Parathyroid adenoma (tissue), 2 donors: ENCODE data around the gene PRXL2B.

Source experiments
- H2AFZ ChIP-seq: fragments of 300-600 bp; sonication (generic); one replicate; pipeline ENCODE4 v1.7.0; 2017; ENCODE audit warnings: antibody characterized with exemption, mild to moderate bottlenecking
- H3K27ac ChIP-seq: fragments of 300-600 bp; sonication (generic); one replicate; pipeline ENCODE4 v1.7.0; 2017
- H3K27me3 ChIP-seq: fragments of 300-600 bp; sonication (generic); one replicate; pipeline ENCODE4 v1.7.0; 2017; ENCODE audit warnings: low read length; ENCODE audit not compliant: control insufficient read depth, insufficient read depth
- H3K36me3 ChIP-seq: fragments of 300-600 bp; sonication (generic); one replicate; pipeline ENCODE4 v1.7.0; 2017; ENCODE audit warnings: low read length; ENCODE audit not compliant: control insufficient read depth, insufficient read depth
- H3K4me1 ChIP-seq: fragments of 300-600 bp; sonication (generic); one replicate; pipeline ENCODE4 v1.7.0; 2017; ENCODE audit warnings: control low read depth
- H3K4me2 ChIP-seq: fragments of 300-600 bp; sonication (generic); one replicate; pipeline ENCODE4 v1.7.0; 2017; ENCODE audit warnings: low read length
- H3K4me3 ChIP-seq: fragments of 300-600 bp; sonication (generic); one replicate; pipeline ENCODE4 v1.7.0; 2017; ENCODE audit warnings: low read depth, low read length
- H3K79me2 ChIP-seq: fragments of 300-600 bp; sonication (generic); one replicate; pipeline ENCODE4 v1.7.0; 2017; ENCODE audit warnings: control low read depth
- H3K9ac ChIP-seq: fragments of 300-600 bp; sonication (generic); one replicate; pipeline ENCODE4 v1.7.0; 2017; ENCODE audit warnings: mild to moderate bottlenecking
- H3K9me3 ChIP-seq: fragments of 300-600 bp; sonication (generic); one replicate; pipeline ENCODE4 v1.7.0; 2017; ENCODE audit warnings: low read length; ENCODE audit not compliant: control insufficient read depth
- CTCF ChIP-seq: fragments of 300-600 bp; sonication (generic); IDR thresholded peaks from one replicate; pipeline ENCODE4 v1.7.0; 2017; ENCODE audit warnings: antibody characterized with exemption, mild to moderate bottlenecking
- donor health status: primary hyperparathyroidism.

PRXL2B gene

GRCh38 chr1:2570332-2570731 lies 16.2 kb upstream of the PRXL2B start:
- Histone ChIP-seq H2AFZ (no peak overlapping the region), H3K36me3 (no peaks in the 10 kb centered on the region), H3K4me1 (no peaks in the 10 kb centered on the region), H3K9ac (no peak overlapping the region), H3K27ac (no peak overlapping the region), H3K27me3 (no peaks in the 10 kb centered on the region), H3K4me2 (no peak overlapping the region), H3K79me2 (no peaks in the 10 kb centered on the region), H3K9me3 (no peaks in the 10 kb centered on the region), H3K4me3 (no peak overlapping the region)
- no peak for TF ChIP-seq CTCF

- H3K27me3 ChIP-seq = no peaks in the 10 kb centered on the region
- TF ChIP-seq CTCF = no peak
- no peaks in the 10 kb centered on the region for H3K4me1 ChIP-seq
- H3K9me3 ChIP-seq = no peaks in the 10 kb centered on the region
- H3K79me2 ChIP-seq = no peaks in the 10 kb centered on the region
- no peak overlapping the region for H2AFZ ChIP-seq
- H3K27ac ChIP-seq = no peak overlapping the region
- H3K36me3 ChIP-seq = no peaks in the 10 kb centered on the region
- no peak overlapping the region for H3K4me3 ChIP-seq
- no peak overlapping the region for H3K4me2 ChIP-seq
- H3K9ac ChIP-seq = no peak overlapping the region
These were observed 15.2 kb upstream of the PRXL2B start for GRCh38 chr1:2571348-2571747.

- no peak overlapping the region for H2AFZ ChIP-seq
- no peaks in the 10 kb centered on the region for H3K27me3 ChIP-seq
- H3K4me1 ChIP-seq = peaks cover 1% of the 10 kb centered on the region
- no peak overlapping the region for H3K27ac ChIP-seq
- no peak overlapping the region for H3K4me3 ChIP-seq
- H3K4me2 ChIP-seq = no peak overlapping the region
- no peak overlapping the region for H3K9ac ChIP-seq
- no peaks in the 10 kb centered on the region for H3K9me3 ChIP-seq
- no peaks in the 10 kb centered on the region for H3K79me2 ChIP-seq
- TF ChIP-seq CTCF = no peak
- no peaks in the 10 kb centered on the region for H3K36me3 ChIP-seq
These were observed 13.2 kb upstream of the PRXL2B start for GRCh38 chr1:2573250-2573920.

- no peak overlapping the region for H3K4me2 ChIP-seq
- no peaks in the 10 kb centered on the region for H3K79me2 ChIP-seq
- TF ChIP-seq CTCF = no peak
- no peak overlapping the region for H3K4me3 ChIP-seq
- H3K27ac ChIP-seq = no peak overlapping the region
- no peaks in the 10 kb centered on the region for H3K27me3 ChIP-seq
- H3K9me3 ChIP-seq = no peaks in the 10 kb centered on the region
- H3K36me3 ChIP-seq = no peaks in the 10 kb centered on the region
- H2AFZ ChIP-seq = no peak overlapping the region
- peaks cover 6% of the 10 kb centered on the region for H3K4me1 ChIP-seq
- H3K9ac ChIP-seq = no peak overlapping the region
These were observed 12.2 kb upstream of the PRXL2B start for GRCh38 chr1:2574350-2574749.
